ENCODE measurements around the gene RARG.

The RARG gene

DNA sequence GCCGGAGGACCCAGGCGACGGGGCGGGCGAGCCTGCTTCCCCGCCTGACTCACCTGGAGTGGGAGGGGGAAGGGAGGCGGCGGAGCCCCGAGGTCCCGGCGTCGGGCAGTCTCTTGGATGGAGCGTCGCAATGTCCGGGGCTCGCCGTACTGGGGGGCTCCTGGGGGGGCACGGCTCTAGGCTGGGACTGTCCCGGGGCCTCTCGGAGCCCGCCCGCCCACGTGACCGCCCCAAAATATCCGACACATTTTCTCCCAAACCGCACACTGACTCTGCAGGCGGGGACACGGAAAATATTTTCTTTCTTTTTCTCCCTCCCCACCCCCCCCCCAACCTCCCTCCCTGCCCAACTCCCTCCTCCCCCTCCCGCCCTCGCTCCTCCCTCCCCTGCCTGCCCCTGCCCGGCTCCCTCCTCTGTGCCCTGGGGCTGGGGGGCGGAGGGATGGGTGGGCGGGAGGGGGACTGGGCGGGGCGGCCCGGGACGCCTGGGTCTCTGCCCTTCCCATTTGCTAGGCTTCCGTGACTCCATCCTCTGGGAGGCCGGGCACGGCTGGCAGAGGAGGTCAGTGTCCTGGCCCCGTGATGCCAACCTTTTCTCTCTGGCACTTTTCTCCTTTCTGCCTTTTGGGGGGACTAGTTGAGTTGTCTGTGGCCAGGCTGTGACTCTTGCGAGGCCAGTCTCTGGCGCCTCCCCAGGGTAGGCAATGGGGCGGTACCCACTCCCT is at the start of gene RARG:
Gene RARG, minus strand, starts transcription at position 289 of the 725 bp plus-strand sequence. CDS start 4,664 bp downstream, outside the sequence.
- peak in 11 of 14 donors; percentile 25 to 75 (median 57) for DNase-seq

DNA sequence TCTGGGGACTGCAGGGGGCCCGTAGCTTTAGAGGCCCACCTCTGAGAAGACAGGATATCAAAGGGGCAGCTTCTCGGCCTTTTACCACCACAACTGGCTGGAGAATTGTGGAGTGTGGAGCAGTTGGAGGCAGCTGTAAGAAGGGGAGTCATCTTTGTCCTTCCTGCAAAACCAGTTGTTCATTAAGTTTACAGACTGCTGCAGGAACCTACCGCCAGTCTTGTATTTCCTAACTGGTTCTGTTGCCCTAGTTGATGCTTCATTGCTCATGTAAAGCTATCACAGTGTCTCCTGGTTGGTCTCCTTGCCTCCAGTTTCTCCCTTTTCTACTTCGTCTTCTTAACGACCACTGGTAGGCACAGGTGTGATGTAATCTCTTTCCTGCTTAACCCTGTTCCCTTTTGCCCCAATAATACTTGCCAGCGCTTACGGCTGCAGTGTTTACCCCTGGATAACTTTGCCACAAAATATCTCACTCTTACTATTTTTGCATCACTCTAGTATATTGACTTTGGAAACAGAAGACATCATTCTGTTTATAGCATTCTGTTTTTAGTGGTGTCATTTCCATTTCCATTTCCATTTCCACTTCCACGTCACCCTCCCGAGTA is 48.0 kb upstream of the RARG start:
- DNase-seq = no peak

DNA sequence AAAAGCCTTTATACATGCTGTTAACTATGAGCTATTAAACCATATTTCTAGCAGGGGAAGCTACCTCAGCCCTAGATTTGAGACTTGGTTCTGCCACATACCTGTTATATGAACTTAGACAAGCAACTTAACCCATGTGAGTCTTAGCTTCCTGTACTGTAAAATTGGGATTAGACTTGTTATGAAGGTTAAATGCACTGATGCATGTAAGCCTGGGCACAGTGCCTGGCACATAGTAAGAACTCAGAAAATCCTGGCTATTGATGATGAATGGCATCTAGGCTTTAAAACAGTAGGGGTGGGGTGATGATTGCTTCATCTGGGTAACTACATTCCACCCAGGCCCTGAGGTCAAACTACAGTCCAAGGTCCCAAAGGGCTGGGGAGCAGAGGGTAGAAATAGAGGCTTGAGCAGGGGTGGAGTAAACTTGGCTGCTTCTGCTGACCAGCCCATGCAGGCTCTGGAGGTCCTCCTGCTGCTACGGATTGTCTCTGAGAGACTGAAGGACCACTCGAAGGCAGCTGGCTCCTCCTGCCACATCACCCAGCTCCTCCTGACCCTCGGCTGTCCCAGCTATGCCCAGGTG is 47.4 kb upstream of the RARG start:
- DNase-seq = no peak

DNA sequence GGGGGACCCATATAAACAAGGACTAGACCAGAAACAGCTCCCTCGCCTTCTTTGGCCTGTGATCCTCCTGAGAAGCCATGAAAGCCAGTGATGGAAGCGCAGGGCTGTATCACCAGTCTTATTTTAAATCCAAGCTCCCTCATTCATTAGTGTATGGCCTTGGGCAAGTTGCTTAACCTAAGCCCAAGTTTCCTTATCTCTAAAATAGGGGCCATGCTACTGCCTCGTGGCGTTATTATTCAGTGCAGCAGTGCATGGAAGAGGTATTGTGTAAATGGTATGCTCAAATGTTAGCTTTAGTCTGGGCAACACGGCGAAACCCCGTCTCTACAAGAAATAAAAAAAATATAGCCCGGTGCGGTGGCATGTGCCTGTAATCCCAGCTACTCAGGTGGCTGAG is 46.0 kb upstream of the RARG start:
- no peak for DNase-seq

DNA sequence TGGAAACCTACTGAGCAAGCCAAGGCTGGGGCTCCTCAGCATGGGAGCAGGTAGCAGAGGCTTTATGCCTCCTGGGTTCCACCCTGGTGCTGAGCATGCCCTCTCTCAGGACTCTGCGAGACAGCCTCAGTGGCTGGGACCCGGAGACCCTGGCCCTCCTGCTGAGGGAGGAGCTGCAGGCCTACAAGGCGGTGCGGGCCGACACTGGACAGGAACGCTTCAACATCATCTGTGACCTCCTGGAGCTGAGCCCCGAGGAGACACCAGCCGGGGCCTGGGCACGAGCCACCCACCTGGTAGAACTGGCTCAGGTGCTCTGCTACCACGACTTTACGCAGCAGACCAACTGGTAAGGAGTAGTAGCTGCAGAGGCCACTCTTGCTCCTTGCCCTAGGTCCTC is 44.5 kb upstream of the RARG start:
- DNase-seq = no peak

DNA sequence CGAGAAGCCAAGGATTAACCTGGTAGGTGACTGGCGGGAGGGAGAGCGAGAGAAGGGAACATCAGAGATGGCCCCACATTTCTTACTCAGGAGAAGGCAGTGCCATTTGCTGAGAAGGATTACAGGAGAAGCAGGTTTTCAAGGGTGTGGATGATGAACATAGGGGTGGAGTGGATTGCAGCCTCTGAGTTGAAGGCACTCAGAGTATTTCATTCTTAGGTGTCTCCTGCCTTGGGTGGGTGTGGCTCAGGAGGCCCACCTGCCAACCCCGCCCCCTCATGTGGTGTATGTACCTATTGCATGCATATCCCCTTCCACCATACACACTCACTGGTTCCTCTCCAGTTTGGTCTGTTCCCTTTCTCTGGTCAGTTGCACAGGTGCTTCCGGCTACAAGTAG is 42.4 kb upstream of the RARG start:
- no peak for DNase-seq

DNA sequence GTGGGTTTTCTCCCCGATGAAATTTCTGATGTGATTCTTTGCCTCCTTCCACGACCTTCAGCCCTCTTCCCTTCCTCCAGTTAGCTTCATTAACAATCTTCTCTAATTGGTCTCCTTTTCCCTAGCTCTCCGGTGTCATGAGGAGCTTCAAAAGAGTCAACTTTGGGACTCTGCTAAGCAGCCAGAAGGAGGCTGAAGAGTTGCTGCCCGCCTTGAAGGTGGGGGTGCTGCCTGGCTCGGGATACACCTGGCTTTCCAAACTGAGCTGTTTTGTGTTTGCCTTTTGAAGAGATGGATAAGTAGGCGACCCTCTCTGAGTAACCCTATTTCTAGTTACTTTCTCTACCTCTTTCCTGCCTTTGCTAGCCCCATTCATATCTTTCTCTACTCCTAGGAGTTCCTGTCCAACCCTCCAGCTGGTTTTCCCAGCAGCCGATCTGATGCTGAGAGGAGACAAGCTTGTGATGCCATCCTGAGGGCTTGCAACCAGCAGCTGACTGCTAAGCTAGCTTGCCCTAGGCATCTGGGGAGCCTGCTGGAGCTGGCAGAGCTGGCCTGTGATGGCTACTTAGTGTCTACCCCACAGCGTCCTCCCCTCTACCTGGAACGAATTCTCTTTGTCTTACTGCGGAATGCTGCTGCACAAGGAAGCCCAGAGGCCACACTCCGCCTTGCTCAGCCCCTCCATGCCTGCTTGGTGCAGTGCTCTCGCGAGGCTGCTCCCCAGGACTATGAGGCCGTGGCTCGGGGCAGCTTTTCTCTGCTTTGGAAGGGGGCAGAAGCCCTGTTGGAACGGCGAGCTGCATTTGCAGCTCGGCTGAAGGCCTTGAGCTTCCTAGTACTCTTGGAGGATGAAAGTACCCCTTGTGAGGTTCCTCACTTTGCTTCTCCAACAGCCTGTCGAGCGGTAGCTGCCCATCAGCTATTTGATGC is 36.9 kb upstream of the RARG start:
- DNase-seq = no peak

DNA sequence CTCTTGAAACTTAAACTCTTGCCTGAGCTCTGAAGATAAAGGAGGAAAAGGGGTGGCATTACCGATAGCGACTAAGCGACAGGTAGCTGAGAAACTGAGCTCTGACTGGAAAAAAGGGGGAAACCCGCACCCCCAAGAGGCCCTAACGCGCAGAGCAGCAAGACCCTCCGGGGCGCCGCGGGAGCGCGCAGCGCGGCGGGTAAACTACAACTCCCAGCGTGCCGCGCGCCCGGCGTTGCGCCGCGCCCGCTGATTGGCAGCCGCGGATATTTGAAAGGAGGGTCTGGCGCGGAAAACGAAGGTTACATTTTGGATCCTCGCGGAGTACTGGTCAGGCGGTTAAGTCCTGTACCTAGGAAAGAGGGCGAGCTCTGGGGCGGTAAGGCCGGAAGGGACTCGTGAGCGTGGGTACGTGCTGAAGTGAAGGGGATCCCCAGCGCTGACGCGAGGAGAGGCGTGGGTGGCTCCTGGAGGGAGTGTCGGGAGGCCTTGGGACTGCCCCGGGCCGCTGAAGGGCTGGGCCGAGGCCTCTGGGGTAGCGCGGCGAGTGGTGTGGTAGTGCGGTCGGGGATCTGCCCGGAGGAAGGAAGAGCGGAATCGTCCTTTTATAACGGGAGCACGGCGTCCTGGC is 36.1 kb upstream of the RARG start, which contains the start of gene ESPL1:
Gene ESPL1, plus strand, starts transcription at position 301 of the 631 bp plus-strand sequence. CDS start 468 bp downstream, outside the sequence.
- peak in 13 of 14 donors; percentile 13 to 77 (median 44) for DNase-seq

DNA sequence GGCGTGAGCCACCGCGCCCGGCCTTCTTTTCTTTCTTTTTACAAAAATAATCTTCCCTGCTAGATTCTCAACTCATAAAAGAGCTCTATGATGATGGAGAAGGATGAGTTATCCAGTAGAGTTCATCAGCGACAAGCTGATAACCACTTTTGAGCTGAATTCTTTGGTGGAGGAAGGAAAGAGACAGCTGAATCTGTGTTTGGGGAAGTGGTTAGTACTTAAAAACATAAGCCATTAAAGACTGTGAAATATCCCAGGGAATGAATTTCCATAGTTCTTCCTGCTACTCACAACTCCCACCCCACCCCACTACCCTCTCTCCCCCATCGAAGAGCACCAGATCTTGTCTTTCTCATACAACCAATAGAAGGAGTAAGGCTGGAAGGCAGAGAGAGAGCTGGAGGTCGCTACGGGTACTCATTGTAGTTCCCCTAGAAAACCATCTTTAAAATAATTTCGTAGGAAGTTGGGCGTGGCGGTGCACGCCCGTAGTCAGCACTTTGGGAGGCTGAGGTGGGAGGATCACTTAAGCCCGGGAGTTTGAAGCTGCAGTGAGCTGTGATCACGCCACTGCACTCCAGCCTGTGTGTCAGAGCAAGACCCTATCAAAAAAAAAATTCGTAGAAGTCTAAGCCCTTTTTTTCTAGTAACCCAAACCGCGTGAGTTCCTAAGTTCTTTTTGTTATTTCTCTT is 35.4 kb upstream of the RARG start:
- DNase-seq = no peak

DNA sequence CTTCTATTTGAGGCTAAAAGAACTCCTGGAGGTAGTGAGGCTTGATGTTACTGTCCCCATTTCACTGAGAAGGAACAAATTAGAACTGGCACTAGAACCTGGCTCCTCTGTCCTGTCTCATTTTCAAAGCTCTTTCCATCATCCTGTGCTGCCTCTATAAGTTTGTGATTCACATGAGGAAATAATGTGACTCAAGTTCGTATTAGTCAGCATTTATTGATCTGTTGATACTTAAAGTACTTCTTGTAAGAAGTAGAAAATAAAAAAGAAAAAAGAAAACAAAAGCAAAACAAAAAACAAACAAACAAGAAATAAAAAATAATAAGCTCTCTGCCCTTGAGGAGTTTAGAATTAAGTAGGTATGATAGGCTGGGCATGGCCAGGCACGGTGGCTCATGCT is 33.8 kb upstream of the RARG start:
- no peak for DNase-seq

DNA sequence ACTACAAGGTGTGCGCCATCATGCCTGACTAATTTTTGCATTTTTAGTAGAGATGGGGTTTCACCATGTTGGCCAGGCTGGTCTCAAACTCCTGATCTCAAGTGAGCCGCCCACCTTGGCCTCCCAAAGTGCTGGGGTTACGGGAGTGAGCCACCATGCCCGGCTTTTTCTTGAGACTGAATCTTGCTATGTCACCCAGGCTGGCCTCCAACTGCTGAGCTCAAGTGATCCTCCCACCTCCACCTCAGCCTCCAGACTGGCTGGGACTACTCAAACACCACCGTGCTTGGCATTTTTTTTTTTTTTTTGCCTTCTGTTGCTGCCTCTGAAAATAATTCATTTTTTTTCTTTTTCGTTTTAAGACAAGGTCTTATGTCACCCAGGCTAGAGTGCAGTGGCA is 27.9 kb upstream of the RARG start:
- DNase-seq = no peak

DNA sequence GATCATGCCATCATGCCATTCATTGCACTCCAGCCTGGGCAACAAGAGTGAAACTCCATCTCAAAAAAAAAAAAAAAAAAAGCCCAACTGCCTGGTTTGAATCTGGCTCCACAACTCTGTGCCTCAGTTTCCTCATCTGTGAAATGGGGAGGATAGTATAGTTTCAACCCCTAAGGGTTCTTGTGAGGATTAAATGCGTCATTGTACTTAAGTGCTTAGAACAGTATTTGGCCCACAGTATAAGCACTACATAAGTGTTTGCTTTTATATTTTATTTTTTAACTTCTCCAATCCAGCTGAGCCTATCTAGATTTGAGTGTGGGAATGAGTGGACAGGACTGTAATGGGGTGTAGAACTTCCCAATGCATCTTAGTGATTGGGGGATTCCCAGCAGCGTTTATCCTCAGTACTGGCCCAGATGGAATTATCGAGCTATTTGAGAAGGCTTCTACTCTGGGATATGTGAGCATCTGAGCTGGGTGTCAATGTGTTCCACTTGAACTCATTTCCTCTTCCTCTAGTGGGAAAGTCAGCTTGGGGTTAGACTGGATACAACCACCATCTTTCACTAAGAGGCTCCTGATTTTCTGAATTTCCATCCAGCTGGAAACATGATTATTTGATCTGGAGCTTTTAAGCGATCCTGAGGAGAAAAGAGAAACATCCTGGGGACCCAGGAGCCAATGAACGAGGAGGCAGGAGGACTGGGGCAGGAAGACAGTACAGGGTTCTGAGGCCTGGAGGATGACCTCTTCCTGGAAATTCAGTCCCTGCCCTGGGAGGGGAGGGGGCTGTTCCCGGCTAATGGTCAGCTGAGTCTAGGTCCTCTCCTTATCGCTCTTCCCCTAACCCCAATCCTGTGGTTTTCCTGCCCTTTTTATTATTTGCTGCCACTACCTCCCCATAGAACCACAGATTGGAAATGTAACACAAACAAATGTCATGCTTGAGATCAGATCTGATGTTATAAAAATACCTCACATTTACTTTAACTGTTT is 26.8 kb upstream of the RARG start:
- DNase-seq = no peak

DNA sequence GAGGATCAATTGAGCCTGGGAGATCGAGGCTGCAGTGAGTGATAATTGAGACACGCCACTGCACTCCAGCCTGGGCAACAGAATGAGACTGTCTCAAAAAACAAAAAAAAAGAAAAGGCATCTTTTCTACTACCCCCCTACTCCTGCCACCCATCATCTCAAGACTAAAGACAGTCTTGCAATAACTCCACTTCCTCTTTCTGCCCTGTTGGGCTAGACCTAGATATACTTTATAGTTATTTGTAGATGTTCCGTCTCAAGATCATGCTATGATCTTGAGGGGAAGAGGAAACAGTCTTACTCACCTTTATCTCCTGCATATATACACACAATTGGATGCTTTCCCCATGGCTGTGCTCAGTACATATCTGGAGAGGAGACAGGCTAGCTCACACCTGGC is 24.0 kb upstream of the RARG start:
- no peak for DNase-seq

DNA sequence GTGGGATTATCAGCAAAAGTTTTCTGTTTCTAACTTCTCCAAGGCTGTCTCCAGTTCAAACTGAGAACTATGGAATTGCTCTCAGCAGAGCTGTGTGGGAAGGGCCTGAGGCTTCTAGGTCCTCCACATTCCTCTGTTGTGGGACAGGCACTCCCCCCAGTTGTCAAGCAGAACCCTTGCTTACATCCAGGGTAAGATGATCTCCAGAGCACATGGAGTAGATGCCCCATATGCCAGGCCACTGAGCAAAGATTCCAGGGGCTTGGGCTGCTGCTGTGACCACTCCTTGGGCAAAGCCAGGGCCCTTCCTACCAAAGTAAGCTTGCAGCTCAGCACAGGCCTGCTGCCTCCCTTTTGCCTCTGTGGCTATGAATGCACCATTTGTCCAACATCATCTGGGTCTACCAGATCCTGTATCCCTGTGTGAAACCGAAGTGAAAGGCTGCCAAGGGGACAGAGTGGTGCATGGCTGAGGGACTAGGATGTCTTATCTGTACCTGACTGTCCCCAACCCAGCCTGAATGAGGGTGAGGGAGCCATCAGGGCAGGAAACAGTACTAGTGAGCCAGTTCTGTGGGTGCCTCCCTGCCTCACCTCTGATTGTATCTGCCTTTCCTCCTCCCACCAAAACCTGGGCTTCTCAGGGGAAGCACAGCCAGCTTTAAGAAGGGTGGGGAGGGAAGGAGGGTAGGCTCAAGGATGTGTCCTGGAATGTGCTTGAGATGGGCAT is 23.0 kb upstream of the RARG start:
- DNase-seq = no peak

DNA sequence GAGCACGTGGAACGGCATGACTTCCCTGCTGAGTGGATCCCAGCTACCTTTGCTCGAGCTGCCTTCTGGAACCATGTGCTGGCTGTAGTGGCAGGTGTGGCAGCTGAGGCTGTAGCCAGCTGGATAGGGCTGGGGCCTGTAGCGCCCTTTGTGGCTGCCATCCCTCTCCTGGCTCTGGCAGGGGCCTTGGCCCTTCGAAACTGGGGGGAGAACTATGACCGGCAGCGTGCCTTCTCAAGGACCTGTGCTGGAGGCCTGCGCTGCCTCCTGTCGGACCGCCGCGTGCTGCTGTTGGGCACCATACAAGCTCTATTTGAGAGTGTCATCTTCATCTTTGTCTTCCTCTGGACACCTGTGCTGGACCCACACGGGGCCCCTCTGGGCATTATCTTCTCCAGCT is 21.3 kb upstream of the RARG start:
- DNase-seq = no peak

DNA sequence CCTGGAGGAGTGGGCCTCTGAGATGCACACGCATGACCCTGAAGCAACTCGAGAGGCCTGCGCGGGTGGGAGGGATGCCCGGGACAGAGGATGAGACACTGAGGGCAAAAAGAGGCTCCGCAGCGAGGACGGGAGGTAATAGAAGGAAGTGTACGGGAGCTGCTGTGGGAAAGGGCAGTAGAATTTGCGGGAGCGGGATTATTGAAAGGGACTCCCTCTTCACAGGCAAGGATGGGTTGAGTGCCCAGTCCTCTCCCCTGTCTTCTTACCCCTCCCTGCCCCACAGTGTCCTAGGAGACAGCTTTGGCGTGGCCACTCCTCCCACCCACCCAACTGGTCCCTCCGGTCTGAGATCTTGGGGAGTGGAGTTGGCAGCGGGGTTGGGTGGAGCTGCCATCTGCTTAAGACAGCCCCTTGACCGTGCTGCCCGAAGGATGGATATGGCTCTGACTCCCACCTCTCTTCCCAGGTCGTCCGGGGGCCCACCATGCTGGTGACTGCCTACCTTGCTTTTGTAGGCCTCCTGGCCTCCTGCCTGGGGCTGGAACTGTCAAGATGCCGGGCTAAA is 20.4 kb upstream of the RARG start:
- DNase-seq = no peak

DNA sequence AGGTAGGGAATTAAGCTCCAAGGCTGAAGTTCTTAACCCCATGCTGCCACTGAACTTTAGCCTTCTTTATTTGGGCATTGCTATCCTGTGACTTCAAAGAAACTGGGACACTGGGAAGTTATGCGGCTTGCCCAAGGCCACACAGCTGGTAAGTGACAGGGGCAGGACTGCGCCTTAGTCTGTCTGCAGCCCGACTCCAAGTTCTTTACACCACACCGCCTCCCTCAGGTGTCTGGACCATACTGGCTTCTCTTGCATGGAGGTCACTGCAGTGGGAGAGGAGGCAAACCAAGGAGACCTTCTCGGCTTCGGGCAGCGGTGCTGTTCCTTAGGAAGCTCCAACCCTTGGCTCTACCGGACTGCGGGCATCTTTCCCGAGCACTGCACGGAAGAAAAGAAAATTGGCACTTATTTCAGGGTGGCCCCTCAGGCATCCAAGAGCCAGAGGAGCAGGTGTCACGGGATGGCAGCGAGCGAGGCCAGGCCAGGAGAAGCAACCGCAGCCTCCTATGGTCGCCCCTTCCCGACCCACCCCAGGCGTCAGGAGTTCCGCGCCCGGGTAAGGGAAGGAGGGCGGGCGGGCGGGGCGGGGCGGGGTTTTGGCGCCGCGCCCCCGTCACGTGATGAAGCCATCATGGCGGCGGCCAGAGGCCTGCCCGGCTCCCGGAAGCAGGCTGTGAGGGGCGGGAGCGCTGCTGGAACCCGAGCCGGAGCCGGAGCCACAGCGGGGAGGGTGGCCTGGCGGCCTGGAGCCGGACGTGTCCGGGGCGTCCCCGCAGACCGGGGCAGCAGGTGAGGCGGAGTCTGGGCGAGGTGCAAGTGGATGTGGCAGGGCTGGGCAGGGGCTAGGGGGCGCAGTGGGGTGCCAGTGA is 19.7 kb upstream of the RARG start:
- DNase-seq = peak; percentile 43 to 93 (median 81)

DNA sequence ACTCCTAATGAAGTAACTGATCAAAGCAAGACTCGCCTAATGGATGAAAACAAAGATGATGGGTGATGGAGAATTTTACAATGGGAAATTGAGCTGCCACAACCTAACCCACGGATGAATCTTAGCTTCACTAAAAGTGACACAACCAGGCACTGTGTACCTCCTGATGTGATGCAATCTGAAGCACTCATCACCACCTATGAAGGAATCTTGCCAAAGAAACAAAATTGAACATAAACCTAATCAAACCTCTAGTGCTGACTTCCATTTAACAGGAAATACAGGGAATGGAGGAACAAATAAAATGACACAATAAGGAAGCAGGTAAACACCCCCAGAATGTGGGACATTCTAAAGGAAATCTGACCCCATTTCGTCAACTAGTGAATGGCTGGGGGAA is 13.3 kb upstream of the RARG start:
- no peak for DNase-seq
